Neural cell (in vitro differentiated cells): Measurements from ENCODE around the gene SPATS2. TPM values are rescaled to one million over a fixed set of nuclear protein-coding genes. Genes with fewer than 3 reads are reported as not detected.

ENCODE experiments used
- H2AFZ ChIP-seq: fragments of 200-600, 300-800 bp; sonication (generic), shearing (Covaris generic); 2 replicates; pipeline ENCODE4 v1.6.0; 2014; ENCODE audit warnings: low read depth, mild to moderate bottlenecking, antibody characterized with exemption, low read length, moderate library complexity
- H3F3A ChIP-seq: fragments of 200-600 bp; shearing (Covaris generic); 2 replicates; pipeline ENCODE4 v1.6.1; 2016; ENCODE audit warnings: mild to moderate bottlenecking, moderate library complexity, mixed read lengths, antibody characterized with exemption, low read length; ENCODE audit not compliant: insufficient read depth, poor library complexity, severe bottlenecking
- H3K27ac ChIP-seq: fragments of 200-600, 300-800 bp; sonication (generic), shearing (Covaris generic); 2 replicates; pipeline ENCODE4 v1.5.1; 2014; ENCODE audit warnings: mild to moderate bottlenecking, low read length, moderate library complexity
- H3K27me3 ChIP-seq: fragments of 300-800, 200-600 bp; sonication (generic), shearing (Covaris generic); 2 replicates; pipeline ENCODE4 v1.6.0; 2014; ENCODE audit warnings: mild to moderate bottlenecking, low read depth, low read length, moderate library complexity; ENCODE audit not compliant: insufficient read depth
- H3K36me3 ChIP-seq: fragments of 300-800, 200-600 bp; sonication (generic), shearing (Covaris generic); 2 replicates; pipeline ENCODE4 v1.5.1; 2014; ENCODE audit warnings: mild to moderate bottlenecking, antibody characterized with exemption, low read length, moderate library complexity; ENCODE audit not compliant: insufficient read depth
- H3K4me2 ChIP-seq: fragments of 300-800, 200-600 bp; sonication (generic), shearing (Covaris generic); 2 replicates; pipeline ENCODE4 v1.6.0; 2014; ENCODE audit warnings: mild to moderate bottlenecking, low read length
- H3K4me3 ChIP-seq: fragments of 300-800, 200-600 bp; sonication (generic), shearing (Covaris generic); 2 replicates; pipeline ENCODE4 v1.5.1; 2014; ENCODE audit warnings: mild to moderate bottlenecking, low read length, moderate library complexity
- H3K79me2 ChIP-seq: fragments of 200-600 bp; shearing (Covaris generic); replicated peaks from 2 replicates; pipeline ENCODE4 v1.6.0; 2014; ENCODE audit warnings: mild to moderate bottlenecking, low read length, moderate library complexity; ENCODE audit not compliant: insufficient read depth
- H3K9ac ChIP-seq: fragments of 300-800, 200-600 bp; sonication (generic), shearing (Covaris generic); 2 replicates; pipeline ENCODE4 v1.6.1; 2016; ENCODE audit warnings: mild to moderate bottlenecking, low read length, mixed read lengths
- H3K9me2 ChIP-seq: fragments of 200-600 bp; shearing (Covaris generic); 2 replicates; pipeline ENCODE4 v1.6.1; 2016; ENCODE audit warnings: mild to moderate bottlenecking, low read length, mixed read lengths; ENCODE audit not compliant: insufficient read depth
- H3K9me3 ChIP-seq: fragments of 200-600, 300-800 bp; sonication (generic), shearing (Covaris generic); 2 replicates; pipeline ENCODE4 v1.6.1; 2016; ENCODE audit warnings: mild to moderate bottlenecking, mixed run types, low read length, moderate library complexity, mixed read lengths
- H4K20me1 ChIP-seq: fragments of 200-600 bp; shearing (Covaris generic); 2 replicates; pipeline ENCODE4 v1.6.1; 2016; ENCODE audit warnings: mild to moderate bottlenecking, mixed run types; ENCODE audit not compliant: insufficient read depth
- EP300 ChIP-seq: fragments of 450-650 bp; conservative IDR thresholded peaks from 2 replicates; pipeline ENCODE4 v1.6.1; 2014; ENCODE audit warnings: antibody characterized with exemption, mild to moderate bottlenecking, moderate library complexity; ENCODE audit not compliant: poor library complexity, severe bottlenecking
- EZH2 ChIP-seq: fragments of 200-600, 300-800 bp; shearing (Covaris generic), sonication (generic); IDR thresholded peaks from 2 replicates; pipeline ENCODE4 v1.6.1; 2014; ENCODE audit warnings: antibody characterized with exemption, low read length, borderline replicate concordance, mild to moderate bottlenecking; ENCODE audit not compliant: insufficient read depth, poor library complexity, severe bottlenecking
- MXI1 ChIP-seq: fragments of 450-650 bp; conservative IDR thresholded peaks from 2 replicates; pipeline ENCODE4 v1.6.1; 2014; ENCODE audit warnings: antibody characterized with exemption, mild to moderate bottlenecking; ENCODE audit not compliant: poor library complexity, severe bottlenecking
- POLR2AphosphoS5 ChIP-seq: IDR thresholded peaks from 2 replicates; pipeline ENCODE4 v1.6.1; 2012
- RAD21 ChIP-seq: fragments of 450-650 bp; conservative IDR thresholded peaks from 2 replicates; pipeline ENCODE4 v1.6.1; 2014; ENCODE audit warnings: antibody characterized with exemption, mild to moderate bottlenecking, moderate library complexity
- REST ChIP-seq: IDR thresholded peaks from 2 replicates; pipeline ENCODE4 v1.6.1; 2012; ENCODE audit warnings: borderline replicate concordance
- SMC3 ChIP-seq: fragments of 450-650 bp; conservative IDR thresholded peaks from 2 replicates; pipeline ENCODE4 v1.6.1; 2014; ENCODE audit warnings: antibody characterized with exemption, mild to moderate bottlenecking, moderate library complexity; ENCODE audit not compliant: poor library complexity
- TAF1 ChIP-seq: IDR thresholded peaks from 2 replicates; pipeline ENCODE4 v1.6.1; 2012; ENCODE audit warnings: low read depth
- polyA plus RNA-seq: library from polyadenylated mRNA; depleted of rRNA; stranded (reverse); fragments of >200 nt; gene quantifications from 2 replicates; pipeline ENCODE4 v1.2.3, GENCODE V29; 2014
- TF ChIP-seq, protein P1 (sequence below): fragments of 450-650 bp; IDR thresholded peaks from 2 replicates; pipeline ENCODE4 v1.5.1; 2014; ENCODE audit warnings: antibody characterized with exemption, mild to moderate bottlenecking, moderate library complexity; ENCODE audit not compliant: poor library complexity, severe bottlenecking

Gene SPATS2
- polyA plus RNA-seq, 1 donor from 2014 or later, result 58.4 TPM

- peak within 1 kb of the TSS; percentile 60 for H3K4me3 ChIP-seq
- H3K9me3 ChIP-seq, result no peaks in the 10 kb centered on the region
- H3F3A ChIP-seq, result no peaks in the 10 kb centered on the region
- TF ChIP-seq EP300 (no peak), EZH2 (peak; percentile 41), REST (no peak), POLR2AphosphoS5 (no peak)
- TF ChIP-seq, protein P1, sequence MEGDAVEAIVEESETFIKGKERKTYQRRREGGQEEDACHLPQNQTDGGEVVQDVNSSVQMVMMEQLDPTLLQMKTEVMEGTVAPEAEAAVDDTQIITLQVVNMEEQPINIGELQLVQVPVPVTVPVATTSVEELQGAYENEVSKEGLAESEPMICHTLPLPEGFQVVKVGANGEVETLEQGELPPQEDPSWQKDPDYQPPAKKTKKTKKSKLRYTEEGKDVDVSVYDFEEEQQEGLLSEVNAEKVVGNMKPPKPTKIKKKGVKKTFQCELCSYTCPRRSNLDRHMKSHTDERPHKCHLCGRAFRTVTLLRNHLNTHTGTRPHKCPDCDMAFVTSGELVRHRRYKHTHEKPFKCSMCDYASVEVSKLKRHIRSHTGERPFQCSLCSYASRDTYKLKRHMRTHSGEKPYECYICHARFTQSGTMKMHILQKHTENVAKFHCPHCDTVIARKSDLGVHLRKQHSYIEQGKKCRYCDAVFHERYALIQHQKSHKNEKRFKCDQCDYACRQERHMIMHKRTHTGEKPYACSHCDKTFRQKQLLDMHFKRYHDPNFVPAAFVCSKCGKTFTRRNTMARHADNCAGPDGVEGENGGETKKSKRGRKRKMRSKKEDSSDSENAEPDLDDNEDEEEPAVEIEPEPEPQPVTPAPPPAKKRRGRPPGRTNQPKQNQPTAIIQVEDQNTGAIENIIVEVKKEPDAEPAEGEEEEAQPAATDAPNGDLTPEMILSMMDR, result no peak
- H3K4me2 ChIP-seq, result peak within 1 kb of the TSS; percentile 48
- H3K27ac ChIP-seq, result no peak within 1 kb of the TSS
- no peaks in the 10 kb centered on the region for H4K20me1 ChIP-seq
- peak within 1 kb of the TSS; percentile 16 for H3K9ac ChIP-seq
- H2AFZ ChIP-seq, result no peak within 1 kb of the TSS
- no peaks in the 10 kb centered on the region for H3K36me3 ChIP-seq
- no peaks in the 10 kb centered on the region for H3K9me2 ChIP-seq
- H3K79me2 ChIP-seq, result no peaks in the 10 kb centered on the region
- peaks cover 80% of the 10 kb centered on the region for H3K27me3 ChIP-seq
Measured at GRCh38 chr12:49346659-49347310, 20.5 kb upstream of the SPATS2 start, which contains the start of gene DNAJC22. Gene DNAJC22 (plus strand): TSS chr12:49346888. CDS start chr12:49348873, 1,985 bp downstream.

DNA sequence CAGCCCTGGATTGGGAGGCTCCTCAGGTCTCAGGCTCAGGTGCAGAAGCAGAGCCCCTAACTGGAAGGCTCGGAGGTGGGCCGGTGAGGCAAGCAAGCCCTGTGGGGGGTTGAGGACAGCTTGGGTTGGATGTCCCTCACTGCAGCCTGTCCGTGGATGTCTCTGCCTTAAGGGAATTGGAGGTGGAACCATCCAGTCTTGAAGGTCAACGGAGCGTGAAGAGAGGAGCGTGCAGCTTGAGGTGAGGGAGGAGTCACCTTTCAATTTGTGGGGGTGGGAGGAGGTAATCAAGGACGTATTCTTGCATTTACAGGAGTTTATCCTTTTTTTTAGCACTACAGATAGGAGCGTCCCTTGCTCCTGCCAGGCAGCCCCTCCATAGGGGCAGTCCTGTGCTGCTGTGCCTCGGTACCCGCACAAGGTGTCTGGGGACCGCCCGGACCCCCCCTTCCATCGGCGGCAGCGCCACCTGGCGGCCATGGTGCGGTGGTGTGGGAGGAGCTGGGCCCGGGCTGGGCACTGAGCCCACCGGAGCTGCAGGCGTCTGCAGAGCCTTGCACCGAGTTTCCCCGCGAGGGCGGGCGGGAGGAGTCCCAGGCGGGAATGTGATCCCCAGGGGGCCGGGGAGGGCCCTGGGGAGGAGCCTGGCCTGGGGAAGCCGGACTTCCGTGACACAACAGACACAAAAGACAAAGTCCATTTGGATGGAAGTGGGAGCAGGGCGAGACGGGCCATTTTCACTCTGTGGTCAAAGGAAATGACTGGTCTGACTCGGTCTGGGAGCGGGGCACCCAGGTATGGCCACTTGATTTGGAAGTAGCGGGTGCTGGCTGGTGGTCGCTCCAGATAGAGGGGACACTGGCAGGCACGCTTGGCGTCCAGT, 19.7 kb upstream of the SPATS2 start:
- H3K4me3 ChIP-seq, result peak overlapping the region; percentile 60
- no peaks in the 10 kb centered on the region for H4K20me1 ChIP-seq
- no peak overlapping the region for H3K9ac ChIP-seq
- TF ChIP-seq EP300 (peak; percentile 27), EZH2 (no peak), TAF1 (no peak), MXI1 (peak; percentile 17), REST (no peak), RAD21 (peak; percentile 58), POLR2AphosphoS5 (no peak), SMC3 (peak; percentile 78)
- TF ChIP-seq, protein P1, result peak; percentile 84
- no peak overlapping the region for H2AFZ ChIP-seq
- no peaks in the 10 kb centered on the region for H3F3A ChIP-seq
- H3K27ac ChIP-seq, result no peak overlapping the region
- H3K79me2 ChIP-seq, result no peaks in the 10 kb centered on the region
- no peak overlapping the region for H3K4me2 ChIP-seq
- H3K9me3 ChIP-seq, result no peaks in the 10 kb centered on the region
- H3K27me3 ChIP-seq, result peaks cover 73% of the 10 kb centered on the region
- no peaks in the 10 kb centered on the region for H3K36me3 ChIP-seq
- no peaks in the 10 kb centered on the region for H3K9me2 ChIP-seq
